ENCODE results near the gene FBXO45. TPM values are rescaled to one million over a fixed set of nuclear protein-coding genes. Genes with fewer than 3 reads are reported as not detected.
A peak's percentile ranks its signal among the peaks of the same experiment; 100 is the strongest.

FBXO45 gene
- total RNA-seq, 1 donor from 2014 or later = 0.64 TPM

DNA sequence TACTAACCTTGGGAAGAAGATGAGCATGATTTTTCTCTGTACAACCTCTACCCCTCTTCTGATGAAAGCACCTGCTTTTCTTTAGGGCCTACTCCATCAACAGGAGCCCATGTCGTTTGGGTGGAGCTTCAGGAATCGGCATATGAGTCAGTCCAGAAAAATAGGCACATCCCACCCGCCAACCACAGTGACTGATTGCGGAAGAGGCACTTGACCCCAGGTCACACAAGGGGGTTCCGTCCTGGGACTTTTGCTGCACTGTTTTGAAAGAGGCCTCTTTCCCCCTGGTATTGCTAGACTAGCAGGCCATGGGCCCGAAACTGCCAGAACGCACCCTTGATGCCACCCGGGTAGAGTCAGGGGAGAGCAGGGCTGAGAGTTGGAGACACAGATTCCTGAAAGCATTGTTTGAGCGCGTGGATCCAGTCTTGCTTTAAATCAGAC is 51.7 kb downstream of the FBXO45 start:
- Histone ChIP-seq H3K36me3 (no peaks in the 10 kb centered on the region), H3K4me3 (no peak overlapping the region), H3K4me1 (no peaks in the 10 kb centered on the region), H3K9me3 (no peaks in the 10 kb centered on the region), H3K27ac (peak overlapping the region in 1 of 2 donors; percentile 29), H3K27me3 (no peaks in the 10 kb centered on the region)
- intact Hi-C loops (cut with DNase I) = no loop called here
- TF ChIP-seq, protein P1, sequence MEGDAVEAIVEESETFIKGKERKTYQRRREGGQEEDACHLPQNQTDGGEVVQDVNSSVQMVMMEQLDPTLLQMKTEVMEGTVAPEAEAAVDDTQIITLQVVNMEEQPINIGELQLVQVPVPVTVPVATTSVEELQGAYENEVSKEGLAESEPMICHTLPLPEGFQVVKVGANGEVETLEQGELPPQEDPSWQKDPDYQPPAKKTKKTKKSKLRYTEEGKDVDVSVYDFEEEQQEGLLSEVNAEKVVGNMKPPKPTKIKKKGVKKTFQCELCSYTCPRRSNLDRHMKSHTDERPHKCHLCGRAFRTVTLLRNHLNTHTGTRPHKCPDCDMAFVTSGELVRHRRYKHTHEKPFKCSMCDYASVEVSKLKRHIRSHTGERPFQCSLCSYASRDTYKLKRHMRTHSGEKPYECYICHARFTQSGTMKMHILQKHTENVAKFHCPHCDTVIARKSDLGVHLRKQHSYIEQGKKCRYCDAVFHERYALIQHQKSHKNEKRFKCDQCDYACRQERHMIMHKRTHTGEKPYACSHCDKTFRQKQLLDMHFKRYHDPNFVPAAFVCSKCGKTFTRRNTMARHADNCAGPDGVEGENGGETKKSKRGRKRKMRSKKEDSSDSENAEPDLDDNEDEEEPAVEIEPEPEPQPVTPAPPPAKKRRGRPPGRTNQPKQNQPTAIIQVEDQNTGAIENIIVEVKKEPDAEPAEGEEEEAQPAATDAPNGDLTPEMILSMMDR (IDR thresholded peaks at IDR 0.05) = no peak
- DNase-seq (ENCODE audit: low spot score in 2 of 2) = peak in 1 of 2 donors; percentile 73

DNA sequence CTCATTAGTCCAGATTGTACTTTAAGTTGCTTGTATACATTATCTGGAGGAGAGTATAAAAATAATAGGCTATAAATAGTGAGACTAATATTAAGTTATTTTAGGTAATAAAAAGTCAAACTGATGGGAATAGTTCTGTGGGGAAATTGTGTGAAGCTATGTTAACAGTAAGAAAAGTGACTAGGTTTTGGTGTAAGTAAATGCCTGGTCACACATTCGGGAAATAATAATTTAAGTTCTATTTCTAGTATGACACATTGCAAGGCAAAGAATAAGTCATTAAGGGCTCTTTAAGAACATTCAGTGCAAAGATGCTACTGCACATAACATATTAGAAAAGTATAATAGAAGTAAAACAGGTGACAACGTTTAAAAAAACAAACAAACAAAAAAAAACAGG is 52.2 kb downstream of the FBXO45 start:
- intact Hi-C loops (cut with DNase I) = no loop called here

DNA sequence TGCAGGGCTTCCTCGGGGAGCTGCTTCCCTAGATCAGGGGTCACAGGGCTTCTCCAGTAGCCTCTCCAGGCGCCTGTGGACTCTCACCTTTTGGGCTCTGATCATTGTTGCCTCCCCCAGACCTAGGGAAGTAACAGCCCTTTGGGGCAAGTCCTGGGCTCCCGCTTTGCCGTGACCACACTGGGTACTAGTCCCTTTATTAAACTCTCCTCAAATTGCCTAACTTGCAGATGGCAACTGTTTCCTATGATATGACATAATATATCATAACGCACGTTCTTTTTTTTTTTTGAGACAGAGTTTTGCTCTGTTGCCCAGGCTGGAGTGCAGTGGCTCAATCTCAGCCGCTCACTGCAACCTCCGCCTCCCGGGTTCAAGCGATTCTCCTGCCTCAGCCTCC is 53.2 kb downstream of the FBXO45 start:
- Histone ChIP-seq H3K9me3 (no peaks in the 10 kb centered on the region), H3K4me1 (no peaks in the 10 kb centered on the region), H3K4me3 (no peak overlapping the region), H3K27me3 (no peaks in the 10 kb centered on the region), H3K36me3 (no peaks in the 10 kb centered on the region), H3K27ac (no peak overlapping the region)
- intact Hi-C loops (cut with DNase I) = no loop called here
- DNase-seq (ENCODE audit: low spot score in 2 of 2) = no peak
- TF ChIP-seq, protein P1 (IDR thresholded peaks at IDR 0.05) = no peak

More for the DNA sequence above, 52.2 kb downstream of the FBXO45 start:
- TF ChIP-seq, protein P1 (IDR thresholded peaks at IDR 0.05) = no peak
- Histone ChIP-seq H3K4me3 (no peak overlapping the region), H3K9me3 (no peaks in the 10 kb centered on the region), H3K27me3 (no peaks in the 10 kb centered on the region), H3K4me1 (no peaks in the 10 kb centered on the region), H3K27ac (no peak overlapping the region), H3K36me3 (no peaks in the 10 kb centered on the region)
- no peak for DNase-seq (ENCODE audit: low spot score in 2 of 2)

DNA sequence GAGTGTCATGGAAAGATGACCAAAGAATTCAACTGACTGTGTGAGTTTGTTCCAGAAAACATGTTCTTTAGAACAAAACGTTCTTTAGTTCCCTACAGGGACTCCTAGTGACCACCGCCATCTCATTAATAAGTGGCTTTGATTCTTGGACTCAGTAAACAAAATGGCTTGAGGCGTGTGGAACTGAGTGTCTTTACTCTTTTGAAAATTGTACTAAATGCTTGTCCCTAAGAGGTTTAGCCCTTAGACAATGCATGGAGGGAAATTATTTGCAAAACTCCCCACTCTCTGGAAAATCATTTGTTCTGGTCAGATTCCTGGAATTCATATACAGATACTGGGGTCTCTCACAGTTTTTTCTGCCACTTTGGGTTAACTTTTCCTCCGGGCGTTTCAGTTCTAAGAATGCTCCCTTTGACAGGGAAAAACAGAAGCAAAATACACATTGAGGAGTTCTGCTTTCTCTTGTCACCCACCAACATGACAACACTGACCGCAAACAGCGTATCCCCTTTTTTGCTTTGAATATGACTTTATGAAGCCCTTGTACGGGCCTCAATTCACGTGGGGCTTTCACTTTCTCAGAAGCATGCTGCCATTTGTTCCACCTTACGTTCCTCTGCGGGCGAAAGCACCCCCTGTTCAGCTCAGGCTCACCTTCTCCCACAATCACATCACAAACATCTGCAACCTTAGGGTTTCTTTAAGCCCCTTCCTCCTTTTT is 55.8 kb downstream of the FBXO45 start:
- Histone ChIP-seq H3K27ac (peak overlapping the region; percentile 33 to 56), H3K4me3 (no peak overlapping the region), H3K4me1 (no peaks in the 10 kb centered on the region), H3K36me3 (no peaks in the 10 kb centered on the region), H3K9me3 (no peaks in the 10 kb centered on the region), H3K27me3 (no peaks in the 10 kb centered on the region)
- TF ChIP-seq, protein P1 (IDR thresholded peaks at IDR 0.05) = no peak
- DNase-seq (ENCODE audit: low spot score in 2 of 2) = no peak
- intact Hi-C loops (cut with DNase I) = no loop called here

DNA sequence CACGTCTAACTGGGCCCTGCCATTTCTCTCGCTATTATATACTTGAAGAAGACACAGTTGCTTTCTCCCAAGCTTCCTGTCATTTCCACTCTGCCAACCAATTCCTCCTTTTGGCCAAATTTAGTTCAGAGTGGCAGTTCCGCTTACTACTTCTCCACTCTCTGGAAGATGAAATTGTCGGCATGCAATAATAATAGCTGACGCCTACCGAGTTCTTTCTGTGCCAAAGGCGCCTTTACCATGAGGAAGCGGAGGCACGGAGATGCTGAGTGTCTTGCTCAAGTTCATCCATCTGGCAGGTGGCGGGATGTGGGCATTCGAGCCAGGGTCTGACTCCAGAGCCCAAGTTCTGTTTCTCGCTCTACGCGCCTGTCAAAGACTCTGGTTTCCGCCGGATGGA is 56.4 kb downstream of the FBXO45 start:
- Histone ChIP-seq H3K4me3 (no peak overlapping the region), H3K27me3 (no peaks in the 10 kb centered on the region), H3K9me3 (no peaks in the 10 kb centered on the region), H3K27ac (peak overlapping the region; percentile 33 to 56), H3K36me3 (no peaks in the 10 kb centered on the region), H3K4me1 (no peaks in the 10 kb centered on the region)
- intact Hi-C loops (cut with DNase I) = no loop called here
- peak in 1 of 2 donors; percentile 72 for DNase-seq (ENCODE audit: low spot score in 2 of 2)
- TF ChIP-seq, protein P1 (IDR thresholded peaks at IDR 0.05) = no peak

Data from ascending aorta (tissue), 2 donors.